ENCODE data around the gene RND3.

RND3 gene

GRCh38 chr2:150441784-150442183 lies 45.7 kb downstream of the RND3 start:
- DNase-seq (ENCODE audit: low read depth), result no peak

- no peak for DNase-seq (ENCODE audit: low read depth)
Measured at GRCh38 chr2:150441226-150441625, 46.2 kb downstream of the RND3 start.

GRCh38 chr2:150438654-150439053 lies 48.8 kb downstream of the RND3 start:
- no peak for DNase-seq (ENCODE audit: low read depth)

- DNase-seq (ENCODE audit: low read depth), result no peak
Measured at GRCh38 chr2:150438041-150438440, 49.4 kb downstream of the RND3 start.

- DNase-seq (ENCODE audit: low read depth), result no peak
Measured at GRCh38 chr2:150432312-150432625, 55.2 kb downstream of the RND3 start.

- no peak for DNase-seq (ENCODE audit: low read depth)
Measured at GRCh38 chr2:150431561-150432311, 55.7 kb downstream of the RND3 start.

- DNase-seq (ENCODE audit: low read depth), result no peak
Measured at GRCh38 chr2:150429384-150429961, 58.0 kb downstream of the RND3 start.

- DNase-seq (ENCODE audit: low read depth), result no peak
Measured at GRCh38 chr2:150428641-150429040, 58.8 kb downstream of the RND3 start.

- DNase-seq (ENCODE audit: low read depth), result no peak
Measured at GRCh38 chr2:150427298-150427697, 60.2 kb downstream of the RND3 start.

- DNase-seq (ENCODE audit: low read depth), result no peak
Measured at GRCh38 chr2:150426724-150427123, 60.7 kb downstream of the RND3 start.

GRCh38 chr2:150426315-150426714 lies 61.2 kb downstream of the RND3 start:
- no peak for DNase-seq (ENCODE audit: low read depth)

- no peak for DNase-seq (ENCODE audit: low read depth)
Measured at GRCh38 chr2:150425121-150425955, 62.1 kb downstream of the RND3 start.

GRCh38 chr2:150424406-150424805 lies 63.1 kb downstream of the RND3 start:
- DNase-seq (ENCODE audit: low read depth), result no peak

- no peak for DNase-seq (ENCODE audit: low read depth)
Measured at GRCh38 chr2:150421126-150421651, 66.3 kb downstream of the RND3 start.

- DNase-seq (ENCODE audit: low read depth), result no peak
Measured at GRCh38 chr2:150418916-150419315, 68.6 kb downstream of the RND3 start.

All from T-helper 22 cell (primary cell).